Transverse colon (tissue), 4 donors: ENCODE data around the gene F8.

Experiments
- EP300 ChIP-seq: sonication (generic); formaldehyde crosslinking; IDR thresholded peaks from one replicate; pipeline ENCODE4 v1.6.1; 2017; ENCODE audit warnings: antibody characterized with exemption, low read depth
- POLR2A ChIP-seq: fragments of 450-650 bp; IDR thresholded peaks from one replicate; pipeline ENCODE4 v1.6.1; 2016; ENCODE audit warnings: antibody characterized with exemption, mild to moderate bottlenecking, moderate library complexity
- POLR2AphosphoS5 ChIP-seq, 3 donors: sonication (generic); formaldehyde crosslinking; IDR thresholded peaks; one replicate each; pipeline ENCODE4 v1.6.1; 2016; ENCODE audit warnings: antibody characterized with exemption in 3 of 3
- TF ChIP-seq, protein P1 (sequence below), 5 experiments: fragments of 200-600 bp in 3 of 5; fragments of 450-650 bp in 2 of 5; sonication (generic) in 3 of 5; IDR thresholded peaks; 1 replicate in 2 of 5; 2 replicates in 3 of 5; pipeline ENCODE4 v1.5.1; 2016 to 2017; ENCODE audit warnings: antibody characterized with exemption in 5 of 5, inconsistent platforms in 3 of 5, mild to moderate bottlenecking in 2 of 5, moderate library complexity in 1 of 5

DNA sequence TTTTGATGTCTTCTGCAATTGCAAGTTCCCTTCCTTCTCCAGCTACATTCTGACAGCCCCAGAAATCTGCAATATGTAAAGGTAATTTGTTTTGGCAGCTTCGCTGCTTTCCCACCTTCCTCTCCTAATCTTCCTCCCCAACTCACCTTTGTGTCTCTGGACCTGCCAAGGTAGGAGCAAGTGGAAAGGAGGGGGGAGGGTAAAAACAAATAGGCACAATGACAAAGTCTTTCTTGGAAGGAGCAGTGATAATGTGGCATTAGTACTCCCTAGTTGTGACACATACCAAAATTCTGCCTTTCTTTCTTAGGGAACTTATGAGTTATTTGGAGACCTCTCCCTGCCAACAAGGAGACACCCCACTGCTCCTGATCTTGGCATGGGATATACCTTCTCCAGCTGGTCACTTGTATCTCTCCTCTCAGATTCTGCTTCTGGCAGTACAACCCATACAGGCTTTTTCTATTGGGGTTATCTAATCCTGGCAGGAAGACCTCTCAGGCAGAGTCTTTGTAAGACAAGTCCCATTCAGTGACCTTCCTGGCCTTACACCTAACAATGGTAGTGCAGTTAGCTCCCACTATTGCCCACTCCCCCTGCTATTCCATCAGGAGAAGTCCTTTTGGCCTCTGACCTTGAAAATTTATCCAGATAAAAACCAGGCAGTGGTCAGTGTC is 24.2 kb downstream of the F8 start:
- TF ChIP-seq, protein P1, sequence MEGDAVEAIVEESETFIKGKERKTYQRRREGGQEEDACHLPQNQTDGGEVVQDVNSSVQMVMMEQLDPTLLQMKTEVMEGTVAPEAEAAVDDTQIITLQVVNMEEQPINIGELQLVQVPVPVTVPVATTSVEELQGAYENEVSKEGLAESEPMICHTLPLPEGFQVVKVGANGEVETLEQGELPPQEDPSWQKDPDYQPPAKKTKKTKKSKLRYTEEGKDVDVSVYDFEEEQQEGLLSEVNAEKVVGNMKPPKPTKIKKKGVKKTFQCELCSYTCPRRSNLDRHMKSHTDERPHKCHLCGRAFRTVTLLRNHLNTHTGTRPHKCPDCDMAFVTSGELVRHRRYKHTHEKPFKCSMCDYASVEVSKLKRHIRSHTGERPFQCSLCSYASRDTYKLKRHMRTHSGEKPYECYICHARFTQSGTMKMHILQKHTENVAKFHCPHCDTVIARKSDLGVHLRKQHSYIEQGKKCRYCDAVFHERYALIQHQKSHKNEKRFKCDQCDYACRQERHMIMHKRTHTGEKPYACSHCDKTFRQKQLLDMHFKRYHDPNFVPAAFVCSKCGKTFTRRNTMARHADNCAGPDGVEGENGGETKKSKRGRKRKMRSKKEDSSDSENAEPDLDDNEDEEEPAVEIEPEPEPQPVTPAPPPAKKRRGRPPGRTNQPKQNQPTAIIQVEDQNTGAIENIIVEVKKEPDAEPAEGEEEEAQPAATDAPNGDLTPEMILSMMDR (IDR thresholded peaks at IDR 0.05): no peak
- TF ChIP-seq POLR2A: no peak
- TF ChIP-seq POLR2AphosphoS5 (IDR thresholded peaks at IDR 0.05): no peak
- no peak for TF ChIP-seq EP300
